Stimulated activated CD8-positive, alpha-beta memory T cell treated with anti-CD3 and anti-CD28 coated beads, Interleukin-2, amount 100 ng/mL, for 1 hour (primary cell): ENCODE data around the gene CWH43.
"Not testable (repeated sequence)": the region's sequence is repeated elsewhere in the genome, so short reads cannot be mapped to it uniquely, and the experiment has no call there.

Experiments used
- DNase-seq, 2 donors: peaks; one replicate each; pipeline ENCODE4 v3.0.0-alpha.2; 2020; ENCODE audit warnings: low read depth in 2 of 2

The CWH43 gene

GRCh38 chr4:48985976-48986653, at the start of gene CWH43:
Gene CWH43, plus strand, starts transcription at chr4:48986275. Its CDS starts 155 bp downstream, at chr4:48986430.
- no peak for DNase-seq

- no peak for DNase-seq
These were observed 49.0 kb upstream of the CWH43 start for GRCh38 chr4:48937033-48937432.

- DNase-seq: no peak
These were observed 47.2 kb upstream of the CWH43 start for GRCh38 chr4:48938831-48939230.

- no peak for DNase-seq
These were observed 46.3 kb upstream of the CWH43 start for GRCh38 chr4:48939785-48940184.

GRCh38 chr4:48943387-48943786, 42.7 kb upstream of the CWH43 start:
- no peak for DNase-seq

- no peak for DNase-seq
These were observed 41.8 kb upstream of the CWH43 start for GRCh38 chr4:48944252-48944651.

GRCh38 chr4:48944756-48945241, 41.3 kb upstream of the CWH43 start:
- peak in 1 of 2 donors; percentile 6 for DNase-seq

- DNase-seq: no peak
These were observed 40.1 kb upstream of the CWH43 start for GRCh38 chr4:48945981-48946380.

- DNase-seq: no peak
These were observed 38.3 kb upstream of the CWH43 start for GRCh38 chr4:48947731-48948130.

- DNase-seq: no peak
These were observed 37.0 kb upstream of the CWH43 start for GRCh38 chr4:48949086-48949485.

- no peak for DNase-seq
These were observed 36.4 kb upstream of the CWH43 start for GRCh38 chr4:48949518-48950219.

GRCh38 chr4:48954314-48954713, 31.8 kb upstream of the CWH43 start:
- no peak for DNase-seq

GRCh38 chr4:48957366-48957765, 28.7 kb upstream of the CWH43 start:
- not testable (repeated sequence) for DNase-seq

GRCh38 chr4:48958582-48958981, 27.5 kb upstream of the CWH43 start:
- DNase-seq: no peak

- DNase-seq: no peak
These were observed 25.0 kb upstream of the CWH43 start for GRCh38 chr4:48960988-48961635.

GRCh38 chr4:48962636-48963035, 23.4 kb upstream of the CWH43 start:
- DNase-seq: no peak

GRCh38 chr4:48963042-48963679, 22.9 kb upstream of the CWH43 start:
- peak; percentile 22 to 45 for DNase-seq

- DNase-seq: no peak
These were observed 19.0 kb upstream of the CWH43 start for GRCh38 chr4:48967101-48967500.

GRCh38 chr4:48967631-48968030, 18.4 kb upstream of the CWH43 start:
- DNase-seq: no peak

- DNase-seq: no peak
These were observed 17.3 kb upstream of the CWH43 start for GRCh38 chr4:48968814-48969213.

- no peak for DNase-seq
These were observed 15.6 kb upstream of the CWH43 start for GRCh38 chr4:48970471-48970921.

GRCh38 chr4:48974979-48975640, 11.0 kb upstream of the CWH43 start:
- DNase-seq: no peak
